Endodermal cell (in vitro differentiated cells): ENCODE measurements around the gene ABLIM1. TPM values are rescaled to one million over a fixed set of nuclear protein-coding genes. Genes with fewer than 3 reads are reported as not detected.

ENCODE experiments used
- DNase-seq: peaks from one replicate; pipeline ENCODE4 v3.0.0-alpha.2; 2017
- H3K27ac ChIP-seq: 2 replicates; pipeline ENCODE4 v1.5.1; 2013; ENCODE audit warnings: mild to moderate bottlenecking, low read depth, low read length, moderate library complexity
- H3K27me3 ChIP-seq: 2 replicates; pipeline ENCODE4 v1.6.1; 2013; ENCODE audit warnings: mild to moderate bottlenecking, low read length, moderate library complexity; ENCODE audit not compliant: insufficient read depth, control insufficient read depth, poor library complexity, severe bottlenecking
- H3K36me3 ChIP-seq: 2 replicates; pipeline ENCODE4 v1.7.0; 2013; ENCODE audit warnings: mild to moderate bottlenecking, low read length, moderate library complexity; ENCODE audit not compliant: control insufficient read depth, insufficient read depth
- H3K4me1 ChIP-seq: one replicate; pipeline ENCODE4 v1.7.0; 2013; ENCODE audit warnings: low read length; ENCODE audit not compliant: control insufficient read depth, insufficient read depth
- H3K4me3 ChIP-seq: 2 replicates; pipeline ENCODE4 v1.5.1; 2013; ENCODE audit warnings: mild to moderate bottlenecking, low read length, moderate library complexity
- H3K9ac ChIP-seq: 2 replicates; pipeline ENCODE4 v1.6.1; 2013; ENCODE audit warnings: mild to moderate bottlenecking, low read length, moderate library complexity; ENCODE audit not compliant: poor library complexity, severe bottlenecking; ENCODE audit errors: extremely low read depth
- H3K9me3 ChIP-seq: 2 replicates; pipeline ENCODE4 v1.6.1; 2013; ENCODE audit warnings: mild to moderate bottlenecking, low read length, moderate library complexity; ENCODE audit not compliant: control insufficient read depth
- H3K27ac Mint-ChIP-seq: 2 replicates; pipeline ENCODE4 v1.8.0; 2020; ENCODE audit warnings: mixed read lengths
- H3K27me3 Mint-ChIP-seq: 2 replicates; pipeline ENCODE4 v1.8.0; 2021; ENCODE audit warnings: mild to moderate bottlenecking, mixed read lengths; ENCODE audit not compliant: insufficient read depth
- H3K36me3 Mint-ChIP-seq: 2 replicates; pipeline ENCODE4 v1.8.0; 2020; ENCODE audit warnings: low read depth, mixed read lengths
- H3K4me1 Mint-ChIP-seq: 2 replicates; pipeline ENCODE4 v1.8.0; 2020; ENCODE audit warnings: mixed read lengths
- H3K4me3 Mint-ChIP-seq: 2 replicates; pipeline ENCODE4 v1.8.0; 2020; ENCODE audit warnings: mild to moderate bottlenecking, moderate library complexity, mixed read lengths
- H3K9me3 Mint-ChIP-seq: 2 replicates; pipeline ENCODE4 v1.8.0; 2020; ENCODE audit warnings: mild to moderate bottlenecking, mixed read lengths
- CTCF ChIP-seq: fragments of 200-600 bp; sonication (generic); conservative IDR thresholded peaks from 2 replicates; pipeline ENCODE4 v1.5.0; 2021; ENCODE audit warnings: antibody characterized with exemption, mild to moderate bottlenecking
- WGBS, 2 experiments: methylation state at CpG; one replicate each; pipeline versions ENCODE4 v1.1.5 to v1.1.7; 2013; ENCODE audit warnings: missing lambda C conversion rate in 2 of 2, mixed read lengths in 1 of 2; ENCODE audit not compliant: insufficient coverage in 1 of 2, insufficient read length in 1 of 2; 5-methylcytosine and 5-hydroxymethylcytosine counted together
- total RNA-seq, 2 donors: library from RNA; stranded (reverse); fragmentation: NEBNext Ultra II Directional in 1 of 2; extraction: Animal tissue kit (Norgen Biotek cat#: 25700) in 1 of 2; gene quantifications; 2 replicates in 1 of 2; 3 replicates in 1 of 2; pipeline ENCODE4 v1.2.1, GENCODE V29; 2021

The ABLIM1 gene
- total RNA-seq, 2 donors from 2014 or later, result 39.3 to 49.3 TPM

- no peaks in the 10 kb centered on the region for H3K36me3 ChIP-seq
- Mint-ChIP-seq H3K4me3 (no peak overlapping the region), H3K27ac (peak overlapping the region; percentile 18), H3K27me3 (no peaks in the 10 kb centered on the region), H3K4me1 (peaks cover 78% of the 10 kb centered on the region), H3K36me3 (no peaks in the 10 kb centered on the region), H3K9me3 (no peaks in the 10 kb centered on the region)
- WGBS, 2 experiments, result 80 to 100% methylated on average over 1 to 5 of the region's 5 CpGs
- no peak overlapping the region for H3K27ac ChIP-seq
- H3K4me3 ChIP-seq, result no peak overlapping the region
- H3K9me3 ChIP-seq, result no peaks in the 10 kb centered on the region
- H3K27me3 ChIP-seq, result no peaks in the 10 kb centered on the region
- no peak for TF ChIP-seq CTCF
- no peak overlapping the region for H3K9ac ChIP-seq
- DNase-seq, result no peak
- H3K4me1 ChIP-seq, result peaks cover 17% of the 10 kb centered on the region
Measured at GRCh38 chr10:114519306-114519669, 138.8 kb downstream of the ABLIM1 start.

GRCh38 chr10:114518401-114519305 is 139.4 kb downstream of the ABLIM1 start:
- H3K4me3 ChIP-seq, result no peak overlapping the region
- no peak overlapping the region for H3K27ac ChIP-seq
- no peaks in the 10 kb centered on the region for H3K9me3 ChIP-seq
- DNase-seq, result no peak
- peak overlapping the region; percentile 18 for H3K27ac Mint-ChIP-seq
- no peak for TF ChIP-seq CTCF
- H3K36me3 ChIP-seq, result no peaks in the 10 kb centered on the region
- no peaks in the 10 kb centered on the region for H3K27me3 ChIP-seq
- WGBS, 2 experiments, result 90 to 91% methylated on average over 2 to 4 of the region's 4 CpGs
- H3K4me3 Mint-ChIP-seq, result no peak overlapping the region
- H3K36me3 Mint-ChIP-seq, result no peaks in the 10 kb centered on the region
- H3K27me3 Mint-ChIP-seq, result no peaks in the 10 kb centered on the region
- no peak overlapping the region for H3K9ac ChIP-seq
- H3K4me1 Mint-ChIP-seq, result peaks cover 74% of the 10 kb centered on the region
- no peaks in the 10 kb centered on the region for H3K9me3 Mint-ChIP-seq
- H3K4me1 ChIP-seq, result peaks cover 11% of the 10 kb centered on the region

- 93 to 94% methylated on average over 10 to 14 of the region's 14 CpGs for WGBS, 2 experiments
- no peak for DNase-seq
- Mint-ChIP-seq H3K9me3 (no peaks in the 10 kb centered on the region), H3K4me1 (peaks cover 63% of the 10 kb centered on the region), H3K36me3 (no peaks in the 10 kb centered on the region), H3K27ac (no peak overlapping the region), H3K27me3 (no peaks in the 10 kb centered on the region), H3K4me3 (no peak overlapping the region)
- H3K27me3 ChIP-seq, result no peaks in the 10 kb centered on the region
- no peaks in the 10 kb centered on the region for H3K9me3 ChIP-seq
- no peak overlapping the region for H3K4me3 ChIP-seq
- no peak for TF ChIP-seq CTCF
- H3K9ac ChIP-seq, result no peak overlapping the region
- no peaks in the 10 kb centered on the region for H3K36me3 ChIP-seq
- peaks cover 3% of the 10 kb centered on the region for H3K4me1 ChIP-seq
- H3K27ac ChIP-seq, result no peak overlapping the region
Measured at GRCh38 chr10:114517368-114518250, 140.5 kb downstream of the ABLIM1 start.
